Suppressor macrophage treated with lipopolysaccharide for 1 hour (primary cell): ENCODE data around the gene CES5A.
"Not testable (repeated sequence)": the region's sequence is repeated elsewhere in the genome, so short reads cannot be mapped to it uniquely, and the experiment has no call there.

ENCODE experiments used
- DNase-seq, 3 donors: peaks; one replicate each; pipeline ENCODE4 v3.0.0-alpha.2; 2020 to 2022

Gene CES5A

GRCh38 chr16:55875273-55875672 lies at the start of gene CES5A:
Gene CES5A (minus strand): TSS chr16:55875373. CDS start chr16:55875221, 152 bp downstream.
- DNase-seq, result no peak

DNA sequence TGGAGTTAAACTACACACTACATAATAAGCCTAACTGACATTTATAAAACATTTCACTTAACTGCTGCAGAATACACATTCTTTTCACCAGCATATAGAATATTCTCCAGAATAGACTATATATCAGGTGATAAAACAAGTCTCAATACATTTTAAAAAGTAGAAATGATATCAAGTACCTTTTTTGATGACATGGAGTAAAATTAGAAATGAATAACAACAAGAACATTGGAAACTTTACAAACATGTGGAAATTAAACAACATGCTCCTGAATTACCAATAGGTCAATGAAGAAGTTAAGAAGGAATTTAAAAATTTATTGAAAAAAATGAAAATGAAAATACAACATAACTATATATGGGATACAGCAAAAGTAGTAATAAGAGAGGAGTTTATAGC lies 47.5 kb upstream of the CES5A start:
- no peak for DNase-seq

DNA sequence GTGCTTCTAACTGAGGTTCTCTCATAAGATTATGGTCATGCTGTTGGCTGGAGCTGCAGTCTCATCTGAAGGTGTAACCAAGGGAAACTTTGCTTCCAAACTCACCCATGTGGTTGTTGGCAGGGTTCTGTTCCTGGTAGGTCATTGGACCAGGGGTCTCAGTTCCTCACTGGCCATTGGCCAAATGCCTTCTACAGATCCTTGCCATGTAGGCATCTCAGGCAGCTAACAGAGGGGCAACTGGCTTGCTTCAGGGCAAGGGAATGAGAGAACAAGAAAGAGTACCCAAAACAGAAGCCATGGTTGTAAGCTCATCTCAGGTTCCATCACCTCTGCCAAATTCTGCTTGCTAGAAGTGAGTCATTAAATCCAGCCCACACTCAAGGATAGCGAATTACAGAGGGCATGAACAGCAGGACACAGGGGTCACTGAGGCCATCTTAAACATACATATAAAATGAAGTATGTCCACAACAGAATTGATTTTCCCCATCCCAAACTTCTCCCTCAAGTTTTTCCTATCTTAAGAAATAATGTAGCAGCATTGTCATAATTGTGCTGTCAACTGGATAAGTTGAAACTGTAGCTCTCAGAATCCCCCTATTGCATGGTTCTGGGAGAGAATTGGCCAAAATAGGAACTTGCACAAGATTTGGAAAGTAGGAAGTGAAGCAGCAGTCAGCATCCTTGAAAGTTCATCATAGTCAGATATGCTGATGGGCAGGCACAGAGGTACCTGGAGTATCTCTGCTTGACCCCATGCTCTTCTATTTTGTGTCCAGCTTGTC lies 42.4 kb upstream of the CES5A start:
- peak; percentile 35 to 53 (median 46) for DNase-seq

DNA sequence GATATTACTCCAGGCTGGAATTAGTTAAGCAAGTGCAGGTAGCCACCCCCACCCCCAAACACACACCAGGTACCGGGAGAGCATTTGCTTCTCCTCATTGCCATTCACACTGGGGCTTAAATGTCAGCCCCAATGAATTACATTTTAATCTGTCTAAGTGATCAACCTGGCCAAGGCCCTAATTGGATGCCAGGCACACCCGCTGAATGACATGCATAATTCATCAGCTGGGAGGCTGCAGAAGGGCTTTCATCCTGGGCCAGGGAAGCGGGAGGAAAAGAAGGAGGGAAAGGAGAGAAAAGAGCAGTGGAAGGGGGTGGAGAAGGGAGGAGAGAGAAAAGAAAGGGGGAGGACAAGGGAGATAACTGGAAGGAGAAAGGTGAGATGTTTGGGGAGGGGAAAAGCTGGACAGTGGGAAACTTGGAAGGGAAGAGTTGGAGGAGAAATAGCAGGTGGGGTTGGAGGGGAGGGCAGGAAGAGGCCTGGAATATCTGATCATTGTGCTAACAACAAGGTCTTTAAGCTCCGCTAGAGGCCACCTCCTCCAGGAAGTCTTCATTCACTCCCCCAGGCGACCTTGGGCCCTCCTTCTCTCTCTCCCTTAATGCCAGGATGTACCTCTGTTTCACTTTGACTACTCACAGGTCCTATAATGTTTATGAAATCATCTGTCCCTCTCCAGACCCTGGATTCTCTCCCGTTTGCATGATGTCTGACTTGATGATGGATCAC lies 40.1 kb upstream of the CES5A start:
- no peak for DNase-seq

- DNase-seq, result no peak
These were observed 39.2 kb upstream of the CES5A start for GRCh38 chr16:55914383-55914782.

GRCh38 chr16:55913716-55914115 lies 38.5 kb upstream of the CES5A start:
- DNase-seq, result no peak

GRCh38 chr16:55913121-55913520 lies 37.9 kb upstream of the CES5A start:
- DNase-seq, result not testable (repeated sequence)

GRCh38 chr16:55912022-55912421 lies 36.8 kb upstream of the CES5A start:
- DNase-seq, result no peak

DNA sequence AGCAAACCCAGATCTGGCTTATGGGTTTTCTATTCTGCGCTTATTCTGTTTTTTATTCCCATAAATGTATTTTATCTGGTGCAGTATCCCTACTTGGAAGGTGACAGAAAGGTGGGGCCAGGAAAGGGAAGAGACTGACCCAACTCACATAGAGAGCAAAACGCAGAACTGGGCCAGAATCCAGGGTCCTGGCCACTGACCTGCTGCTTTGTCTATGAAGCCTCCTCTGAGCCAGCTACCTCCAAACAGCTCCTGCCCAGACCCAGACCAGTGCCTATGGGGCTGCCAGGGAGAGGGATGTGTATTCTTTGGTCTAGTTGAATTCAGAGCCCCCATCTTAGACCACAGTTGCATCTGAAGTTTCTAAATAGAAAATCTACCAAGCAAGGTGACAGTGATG lies 36.4 kb upstream of the CES5A start:
- no peak for DNase-seq

- DNase-seq, result no peak
These were observed 34.7 kb upstream of the CES5A start for GRCh38 chr16:55909876-55910275.

DNA sequence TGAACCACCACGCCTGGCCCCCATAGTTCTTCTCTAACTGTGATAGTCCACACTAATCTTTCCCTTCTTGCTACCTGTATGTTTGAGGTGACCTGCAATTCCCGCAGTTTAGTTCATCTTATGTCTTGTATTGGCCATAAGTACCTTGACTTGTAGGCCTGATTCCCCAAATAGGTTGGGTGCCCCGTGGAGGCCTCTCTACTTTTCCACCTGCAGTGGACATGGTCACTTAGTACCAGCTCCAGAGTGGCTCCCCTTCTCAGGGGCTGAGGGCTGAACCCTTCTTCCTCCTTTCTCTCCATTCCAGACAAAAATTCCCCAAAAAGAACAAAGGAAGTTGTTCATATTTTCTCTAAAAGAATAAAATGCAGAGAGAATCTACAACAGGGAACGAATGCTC lies 33.5 kb upstream of the CES5A start:
- no peak for DNase-seq

GRCh38 chr16:55907661-55908060 lies 32.5 kb upstream of the CES5A start:
- no peak for DNase-seq

GRCh38 chr16:55906123-55906522 lies 30.9 kb upstream of the CES5A start:
- DNase-seq, result no peak

DNA sequence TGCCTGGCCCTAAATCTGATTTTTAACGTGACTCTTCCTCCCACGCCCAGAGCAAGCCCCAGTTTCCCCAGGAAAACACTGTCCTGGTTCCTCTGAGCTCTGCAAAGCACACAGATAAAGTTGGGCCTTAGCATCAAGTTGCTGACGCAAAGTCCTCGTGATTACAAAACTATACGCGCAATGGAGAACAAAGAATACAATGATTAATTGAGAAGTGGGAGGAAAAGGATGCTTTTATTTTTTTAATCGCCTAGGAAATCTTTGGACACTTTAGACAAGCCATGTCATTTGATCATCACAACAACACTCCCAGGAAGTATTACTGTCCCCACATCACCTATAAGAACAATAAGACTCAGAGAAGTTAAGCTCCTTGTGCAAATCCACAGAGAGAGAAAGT lies 30.5 kb upstream of the CES5A start:
- no peak for DNase-seq

DNA sequence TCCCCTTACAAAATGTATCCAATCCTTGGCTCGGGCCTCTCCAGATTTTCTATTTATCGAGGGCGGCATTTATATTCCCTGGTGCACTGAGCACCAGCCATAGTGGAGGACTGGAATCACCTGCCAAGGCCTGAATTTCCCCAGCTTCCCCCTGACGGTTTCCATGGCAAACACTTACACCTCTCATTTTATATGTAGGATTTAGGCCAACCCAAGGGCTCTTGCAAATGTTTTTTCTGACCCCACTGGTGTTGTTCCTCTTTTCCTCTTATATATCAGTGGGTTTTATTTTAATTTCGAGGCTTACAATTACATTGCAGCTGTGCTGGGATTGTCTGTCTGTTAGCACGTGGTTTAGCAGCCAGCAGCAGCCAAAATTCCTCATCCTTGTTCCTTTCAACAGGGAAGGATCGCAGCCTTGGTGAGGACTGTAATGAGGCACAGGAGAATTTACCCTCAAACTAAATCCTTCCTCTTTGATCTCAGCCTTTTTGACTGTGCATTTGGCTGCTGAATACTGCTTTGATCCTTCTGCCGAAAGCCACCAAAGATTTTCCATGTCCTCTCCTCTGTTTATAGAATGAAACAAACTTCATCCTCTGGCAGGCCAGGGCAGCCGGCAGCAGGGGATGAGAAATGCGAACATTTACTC lies 26.5 kb upstream of the CES5A start:
- no peak for DNase-seq

- DNase-seq, result peak in 2 of 3 donors; percentile 0 to 6
These were observed 25.6 kb upstream of the CES5A start for GRCh38 chr16:55900616-55901393.

DNA sequence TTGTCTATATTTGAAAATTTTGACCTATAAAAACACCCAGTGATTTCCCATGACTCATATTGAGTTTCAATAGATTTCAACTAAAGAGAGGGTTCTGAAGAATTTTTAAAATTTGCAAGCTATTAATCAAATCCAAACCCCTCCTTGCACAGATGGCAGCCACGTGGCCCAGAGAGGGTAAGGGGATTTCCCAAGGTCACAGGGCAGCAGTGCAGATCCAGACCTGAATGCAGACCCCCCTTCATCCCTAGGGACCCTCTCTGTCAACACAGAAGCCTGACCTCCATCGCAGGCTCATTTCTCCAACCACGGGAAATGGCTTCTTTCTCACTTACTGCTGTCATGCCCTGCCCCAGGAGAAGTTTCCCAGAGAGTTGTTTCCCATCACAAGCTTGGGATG lies 24.7 kb upstream of the CES5A start:
- DNase-seq, result peak in 1 of 3 donors; percentile 4

DNA sequence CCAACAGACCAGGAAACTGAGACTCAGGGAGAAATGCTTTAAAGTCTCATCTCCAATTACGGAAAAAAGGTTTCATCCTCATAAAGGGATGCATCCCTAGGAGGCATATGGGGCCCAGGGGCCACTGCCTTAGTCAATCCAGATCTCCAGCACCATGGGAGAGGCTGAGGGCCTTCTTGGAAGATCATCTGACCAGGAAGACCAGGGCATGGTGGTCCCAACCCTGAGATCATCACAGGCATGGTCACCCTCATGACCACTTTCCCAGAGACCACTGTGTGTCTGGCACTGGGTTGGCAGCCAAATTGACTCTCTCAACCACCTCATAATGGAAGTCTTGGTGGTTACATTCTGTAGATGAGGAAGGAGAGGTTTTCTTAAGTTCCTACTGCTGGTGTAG lies 23.4 kb upstream of the CES5A start:
- DNase-seq, result no peak

DNA sequence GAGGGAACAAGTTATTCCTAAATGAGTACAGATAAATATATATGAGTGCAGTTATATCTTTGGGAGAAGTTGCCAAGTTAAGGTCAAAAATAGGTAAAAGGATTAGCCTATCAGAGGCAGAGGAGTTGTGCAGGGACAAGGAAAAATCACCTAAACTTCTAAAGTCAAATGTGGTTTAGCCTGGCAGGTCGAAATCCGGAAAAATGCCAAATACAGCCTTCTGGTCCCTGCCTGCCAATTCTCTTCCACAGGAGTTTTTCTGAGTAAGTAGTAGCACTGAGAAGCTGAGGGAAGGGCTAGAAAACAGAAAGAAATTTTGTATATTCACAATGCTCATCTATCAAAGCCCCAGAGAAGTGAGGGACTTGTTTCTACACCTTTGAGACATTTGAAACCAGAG lies 17.6 kb upstream of the CES5A start:
- DNase-seq, result no peak

DNA sequence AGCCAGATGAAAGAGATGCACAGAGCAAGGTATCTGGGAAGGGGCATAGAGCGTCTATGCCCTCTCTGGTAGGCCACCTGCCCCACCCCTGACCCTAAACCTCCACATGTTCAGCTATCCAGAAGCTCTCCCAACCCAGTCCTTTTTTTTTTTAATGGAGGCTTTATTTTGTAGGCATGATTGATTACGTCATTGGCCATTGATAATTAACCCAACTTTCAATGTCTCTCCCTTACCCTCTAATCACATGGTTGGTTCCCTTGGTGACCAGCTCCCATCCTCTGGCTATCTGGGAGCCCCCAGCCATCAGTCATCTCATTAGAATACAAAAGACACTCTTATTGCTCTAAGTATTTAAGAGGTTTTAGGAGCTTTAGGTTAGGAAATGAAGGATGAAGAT lies 14.3 kb upstream of the CES5A start:
- DNase-seq, result no peak

- no peak for DNase-seq
These were observed 13.4 kb upstream of the CES5A start for GRCh38 chr16:55888546-55888945.

DNA sequence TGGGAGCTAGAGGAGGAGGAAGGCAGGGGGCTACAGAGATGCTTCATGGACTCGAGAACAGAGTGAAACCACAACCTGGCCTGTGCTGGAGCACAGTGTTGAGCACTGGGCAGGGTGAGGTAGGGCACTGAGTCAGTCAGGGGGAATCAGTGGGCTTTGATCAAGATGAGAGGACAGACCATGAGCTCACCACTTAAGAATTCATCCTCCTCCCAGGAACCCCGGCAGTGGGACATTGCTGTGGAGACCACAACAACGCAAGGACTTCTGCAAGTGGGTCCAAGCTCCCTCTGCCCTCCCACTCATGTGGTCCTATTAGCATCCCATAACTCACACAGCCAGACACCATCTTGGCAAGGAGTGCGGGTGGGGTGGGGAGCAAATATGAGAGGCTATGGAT lies 1.7 kb upstream of the CES5A start:
- DNase-seq, result no peak

GRCh38 chr16:55873122-55873521 lies 2.1 kb downstream of the CES5A start:
- no peak for DNase-seq
